GM12873 (cell line): ENCODE measurements around the gene RASAL2.

Experiments used
- TF ChIP-seq, protein P1 (sequence below): IDR thresholded peaks from 2 replicates; pipeline ENCODE4 v1.5.1; 2012; ENCODE audit warnings: low read depth, mild to moderate bottlenecking, moderate library complexity, low read length, control low read depth; ENCODE audit not compliant: insufficient read depth; ENCODE audit errors: missing control alignments

RASAL2 gene

DNA sequence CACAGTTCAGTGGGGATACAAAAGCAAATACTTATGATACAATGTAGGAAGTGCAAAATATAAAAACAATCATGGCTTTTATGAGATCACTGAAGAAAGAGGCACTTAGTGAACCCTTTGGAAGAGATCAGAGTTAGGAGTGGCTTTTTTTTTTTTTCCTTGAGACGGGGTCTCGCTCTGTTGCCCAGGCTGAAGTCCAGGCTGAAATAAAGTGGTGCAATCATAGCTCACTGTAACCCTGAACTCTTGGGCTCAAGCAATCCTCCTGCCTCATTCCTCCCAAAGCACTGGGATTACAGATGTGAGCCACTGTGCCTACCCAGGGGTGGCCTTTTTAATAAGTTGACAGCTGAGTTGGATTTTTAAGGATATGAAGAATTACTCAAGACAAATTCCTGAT is 17.3 kb upstream of the RASAL2 start:
- TF ChIP-seq, protein P1, sequence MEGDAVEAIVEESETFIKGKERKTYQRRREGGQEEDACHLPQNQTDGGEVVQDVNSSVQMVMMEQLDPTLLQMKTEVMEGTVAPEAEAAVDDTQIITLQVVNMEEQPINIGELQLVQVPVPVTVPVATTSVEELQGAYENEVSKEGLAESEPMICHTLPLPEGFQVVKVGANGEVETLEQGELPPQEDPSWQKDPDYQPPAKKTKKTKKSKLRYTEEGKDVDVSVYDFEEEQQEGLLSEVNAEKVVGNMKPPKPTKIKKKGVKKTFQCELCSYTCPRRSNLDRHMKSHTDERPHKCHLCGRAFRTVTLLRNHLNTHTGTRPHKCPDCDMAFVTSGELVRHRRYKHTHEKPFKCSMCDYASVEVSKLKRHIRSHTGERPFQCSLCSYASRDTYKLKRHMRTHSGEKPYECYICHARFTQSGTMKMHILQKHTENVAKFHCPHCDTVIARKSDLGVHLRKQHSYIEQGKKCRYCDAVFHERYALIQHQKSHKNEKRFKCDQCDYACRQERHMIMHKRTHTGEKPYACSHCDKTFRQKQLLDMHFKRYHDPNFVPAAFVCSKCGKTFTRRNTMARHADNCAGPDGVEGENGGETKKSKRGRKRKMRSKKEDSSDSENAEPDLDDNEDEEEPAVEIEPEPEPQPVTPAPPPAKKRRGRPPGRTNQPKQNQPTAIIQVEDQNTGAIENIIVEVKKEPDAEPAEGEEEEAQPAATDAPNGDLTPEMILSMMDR: no peak

DNA sequence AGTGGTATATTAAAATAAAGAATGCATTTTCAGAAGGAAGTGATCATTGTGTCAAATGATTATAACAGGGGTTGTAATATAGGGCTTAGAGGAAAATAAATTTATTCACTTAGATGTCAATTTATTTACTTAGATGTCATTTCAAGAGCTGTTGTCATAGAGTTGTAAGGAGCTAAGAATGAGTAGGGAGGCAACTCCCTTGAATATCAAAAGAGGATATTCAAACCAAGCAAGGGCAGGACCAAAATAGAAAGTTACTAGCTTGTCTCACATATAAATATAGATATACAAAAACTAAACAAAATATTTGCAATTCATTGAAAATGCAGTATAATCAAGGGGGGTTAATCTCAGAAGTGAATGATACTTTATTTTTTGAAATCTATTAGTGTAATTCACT is 16.0 kb upstream of the RASAL2 start:
- TF ChIP-seq, protein P1: no peak

DNA sequence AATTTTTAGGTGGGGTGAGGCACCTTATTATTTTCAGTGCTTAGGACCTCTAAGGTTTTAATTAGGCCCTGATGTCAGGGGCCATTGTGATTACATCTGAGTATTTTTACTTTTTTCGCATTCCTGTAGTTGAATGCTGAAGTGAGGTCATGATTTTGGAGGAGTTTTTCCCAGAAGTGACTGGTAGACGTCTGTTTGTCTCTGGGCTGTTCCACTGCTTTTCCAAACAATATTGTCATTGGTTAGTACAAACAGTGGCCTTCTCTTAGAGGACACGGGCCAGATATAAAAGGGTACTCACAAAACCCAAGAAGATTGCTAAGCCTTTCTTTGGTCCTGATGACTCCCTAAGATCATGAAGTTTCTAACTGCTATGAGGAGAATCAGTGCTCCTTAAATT is 7.6 kb upstream of the RASAL2 start:
- TF ChIP-seq, protein P1: no peak

DNA sequence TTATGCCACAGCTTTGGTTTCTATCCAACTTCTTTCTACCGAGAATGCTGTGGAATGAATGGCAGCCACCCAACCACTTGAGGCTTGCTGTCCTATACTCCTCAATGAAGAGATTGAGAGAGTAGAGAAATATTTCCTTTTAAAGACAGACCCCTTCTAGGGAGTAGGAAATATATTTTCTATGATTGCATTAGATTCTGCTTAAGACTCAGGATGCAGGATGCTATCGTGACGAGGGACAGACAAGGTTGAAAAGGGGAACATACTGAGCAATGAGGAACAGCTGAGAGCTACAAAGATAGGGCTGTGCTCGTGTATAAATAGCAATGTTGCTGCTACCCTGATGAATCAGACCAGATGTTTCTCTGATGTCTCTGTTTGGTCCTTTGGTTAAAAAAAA is 7.1 kb upstream of the RASAL2 start:
- TF ChIP-seq, protein P1: no peak

DNA sequence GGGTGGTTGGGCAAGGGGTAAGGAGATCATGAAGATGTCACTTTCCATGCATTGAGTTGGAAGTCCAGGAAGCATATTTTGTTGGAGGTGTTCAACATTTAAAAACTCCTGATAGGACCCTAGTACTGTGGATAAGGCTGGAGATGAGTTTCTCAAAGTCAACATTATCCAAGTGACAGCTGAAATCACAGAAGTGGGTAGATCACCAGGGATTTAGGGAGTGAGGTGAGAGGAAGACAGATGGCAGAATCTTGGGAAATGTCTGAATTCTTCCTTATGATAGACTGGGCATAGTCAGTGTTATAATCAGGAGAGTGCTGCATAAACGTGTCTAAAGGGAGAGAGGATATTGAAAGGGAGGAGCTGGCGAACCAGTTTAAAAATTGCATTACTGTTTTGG is 5.3 kb upstream of the RASAL2 start:
- TF ChIP-seq, protein P1: no peak

DNA sequence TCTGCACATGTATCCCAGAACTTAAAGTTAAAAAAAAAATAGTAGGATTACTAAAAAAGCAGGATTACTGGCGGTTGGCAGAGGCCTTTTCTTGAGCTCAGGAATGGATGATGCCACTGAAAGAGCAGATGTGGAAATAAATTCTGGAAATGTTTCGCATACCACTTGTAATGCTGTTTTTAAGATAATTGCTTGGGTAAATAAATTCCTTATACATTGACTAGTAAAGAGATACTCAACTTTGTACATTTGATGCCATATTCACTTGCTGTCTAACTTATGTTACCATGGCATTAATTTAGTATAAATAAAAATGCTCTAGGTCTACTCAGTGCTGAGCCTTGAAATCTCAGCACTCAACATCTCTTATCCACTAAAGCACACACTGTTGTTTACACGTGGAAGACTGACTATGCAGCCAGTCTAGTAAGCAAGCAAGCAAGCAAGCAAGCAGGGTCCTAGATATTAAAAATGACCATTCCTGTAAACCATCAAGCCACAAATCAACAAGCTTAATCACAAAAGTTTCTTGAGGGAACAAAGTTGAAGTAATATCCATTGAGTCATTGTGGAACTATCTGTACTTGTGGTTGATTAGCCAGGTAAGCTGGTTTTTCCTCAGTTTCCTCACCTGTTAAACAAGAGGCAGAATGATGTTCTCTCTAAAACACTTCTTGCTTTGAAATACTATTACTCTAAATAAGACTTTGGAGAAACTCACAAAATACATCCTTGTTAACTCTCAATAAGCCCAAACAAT is 1.7 kb upstream of the RASAL2 start:
- TF ChIP-seq, protein P1: no peak

DNA sequence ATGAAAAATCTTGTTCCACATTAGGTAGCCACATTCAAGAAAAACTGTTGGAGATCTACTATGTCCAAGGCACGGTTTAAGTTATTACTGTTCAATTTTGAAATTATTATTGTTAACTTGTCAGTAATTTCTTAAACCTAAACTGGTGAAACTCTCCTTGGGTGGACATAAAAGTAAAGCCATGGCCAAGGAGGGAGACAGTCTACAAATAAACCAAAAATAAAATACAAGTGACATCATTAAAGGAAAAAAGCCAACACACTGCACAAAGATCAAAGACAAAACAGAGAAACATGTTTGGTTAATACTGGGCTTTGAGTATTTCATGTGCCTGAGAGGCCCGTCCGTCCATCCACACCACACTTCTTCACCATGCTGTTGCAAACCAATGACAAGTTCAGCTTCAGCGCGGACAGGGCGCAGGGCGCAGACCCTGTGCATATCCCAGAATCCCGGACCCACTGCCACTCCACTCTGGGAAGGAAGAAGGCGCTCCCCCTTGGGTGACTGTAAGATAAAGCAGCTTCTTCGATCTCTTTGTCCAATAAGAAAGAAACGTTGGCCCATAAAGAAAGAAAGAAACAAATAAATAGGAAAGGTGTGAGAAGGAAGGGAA is 918 bp upstream of the RASAL2 start:
- TF ChIP-seq, protein P1: no peak
